ENCODE results near the gene CASP10. TPM values are rescaled to one million over a fixed set of nuclear protein-coding genes. Genes with fewer than 3 reads are reported as not detected.

CASP10 gene
- total RNA-seq, 2 experiments from 2014 or later = 18.3 to 22.6 TPM

GRCh38 chr2:201223089-201224073 is 40.4 kb downstream of the CASP10 start:
- ATAC-seq (peak; percentile 58), DNase-seq (peak; percentile 26)
- CTCF ChIA-PET = interaction anchor here (0.7 to 6.2 kb wide), 6 partner anchors 9 to 229 kb away, joined by 3 to 83 read pairs (median 3); partner anchors contain the start of gene CASP10
- no peak for TF ChIP-seq CTCF (IDR thresholded peaks at IDR 0.05)
- H3K27me3 Mint-ChIP-seq = no peaks in the 10 kb centered on the region
- H3K4me3 Mint-ChIP-seq = no peak overlapping the region
- H3K27ac Mint-ChIP-seq = peak overlapping the region; percentile 32
- POLR2A ChIA-PET = interaction anchor here (0.7 to 1.0 kb wide), 3 partner anchors 22 to 105 kb away, joined by 3 to 4 read pairs (median 3); partner anchors contain the start of gene CASP10
- H3K9me3 Mint-ChIP-seq = no peaks in the 10 kb centered on the region
- peaks cover 10% of the 10 kb centered on the region for H3K36me3 Mint-ChIP-seq (ENCODE audit: low read depth)
- intact Hi-C loops (cut with micrococcal nuclease) = no loop called here
- peaks cover 45% of the 10 kb centered on the region for H3K4me1 Mint-ChIP-seq (ENCODE audit: low read depth)

- ATAC-seq = no peak
- Mint-ChIP-seq H3K4me3 (peak overlapping the region; percentile 57), H3K36me3 (ENCODE audit: low read depth) (peaks cover 1% of the 10 kb centered on the region), H3K27me3 (no peaks in the 10 kb centered on the region), H3K27ac (peak overlapping the region; percentile 86), H3K4me1 (ENCODE audit: low read depth) (peaks cover 49% of the 10 kb centered on the region), H3K9me3 (no peaks in the 10 kb centered on the region)
- POLR2A ChIA-PET = interaction anchor here (1.1 kb wide), 1 partner anchor 111 kb away, joined by 3 read pairs; no protein-coding TSS in a partner anchor
- intact Hi-C loops (cut with micrococcal nuclease) = no loop called here
- DNase-seq = no peak
- CTCF ChIA-PET = interaction anchor here (1.1 to 4.3 kb wide), 4 partner anchors 9 to 327 kb away, joined by 3 to 43 read pairs (median 8); partner anchors contain the start of gene CASP10
- TF ChIP-seq CTCF (IDR thresholded peaks at IDR 0.05) = no peak
Measured at GRCh38 chr2:201228271-201228911, 45.5 kb downstream of the CASP10 start.

GRCh38 chr2:201228912-201229290 is 46.0 kb downstream of the CASP10 start:
- DNase-seq (peak; percentile 25), ATAC-seq (no peak)
- Mint-ChIP-seq H3K4me1 (ENCODE audit: low read depth) (peaks cover 46% of the 10 kb centered on the region), H3K27me3 (no peaks in the 10 kb centered on the region), H3K9me3 (no peaks in the 10 kb centered on the region), H3K27ac (peak overlapping the region; percentile 86), H3K36me3 (ENCODE audit: low read depth) (peaks cover 5% of the 10 kb centered on the region), H3K4me3 (peak overlapping the region; percentile 57)
- POLR2A ChIA-PET = interaction anchor here (0.9 to 1.8 kb wide), 2 partner anchors 43 to 46 kb away, joined by 3 to 9 read pairs; partner anchors contain the start of gene CASP10
- TF ChIP-seq CTCF (IDR thresholded peaks at IDR 0.05) = no peak
- CTCF ChIA-PET = interaction anchor here (1.1 to 4.3 kb wide), 5 partner anchors 9 to 327 kb away, joined by 3 to 43 read pairs (median 7); partner anchors contain the start of gene CASP10
- intact Hi-C loops (cut with micrococcal nuclease) = no loop called here

DNA sequence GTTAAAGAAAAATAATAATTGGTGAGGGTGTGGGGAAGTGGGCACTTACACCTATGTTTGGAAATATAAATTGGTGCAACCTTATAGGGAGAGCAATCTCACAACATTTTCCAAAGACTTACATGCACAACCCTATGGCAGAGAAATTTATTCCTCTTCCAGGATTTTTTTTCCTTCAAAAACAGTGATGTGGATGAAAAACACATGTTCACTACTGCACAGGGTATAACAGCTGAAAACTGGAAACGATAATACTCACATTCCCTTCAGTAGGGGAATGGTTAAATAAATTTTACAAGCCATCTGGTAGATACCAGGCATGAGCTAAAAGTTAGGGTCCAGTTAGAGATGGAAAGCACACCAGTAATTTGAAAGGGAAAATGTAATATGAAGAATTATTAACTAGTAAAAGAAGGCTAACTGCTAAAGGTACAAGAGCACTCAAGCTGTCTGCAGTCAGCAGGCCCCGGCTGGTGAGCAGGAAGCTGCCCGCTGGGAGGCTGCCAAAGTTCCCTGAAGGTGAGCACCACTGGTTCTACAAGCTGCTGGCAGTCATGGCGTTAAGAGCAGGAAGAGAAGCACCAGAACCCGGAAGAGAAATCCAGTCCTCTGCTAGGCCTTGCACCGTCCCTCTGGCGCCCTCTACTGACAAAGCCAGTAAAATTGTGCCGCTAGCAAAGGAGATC is 49.0 kb downstream of the CASP10 start:
- Mint-ChIP-seq H3K27ac (peak overlapping the region; percentile 88), H3K36me3 (ENCODE audit: low read depth) (peaks cover 23% of the 10 kb centered on the region), H3K4me3 (peak overlapping the region; percentile 91), H3K9me3 (no peaks in the 10 kb centered on the region), H3K4me1 (ENCODE audit: low read depth) (peaks cover 46% of the 10 kb centered on the region), H3K27me3 (no peaks in the 10 kb centered on the region)
- peak; percentile 95 for DNase-seq
- intact Hi-C loops (cut with micrococcal nuclease) = loop anchor here (1.0 to 5.0 kb wide), 3 partner anchors 49 to 330 kb away; partner anchors contain the start of genes CASP10 and HYCC2
- POLR2A ChIA-PET = interaction anchor here (0.6 to 3.3 kb wide), 17 partner anchors 12 to 420 kb away, joined by 3 to 46 read pairs (median 5); partner anchors contain the start of genes BZW1, CASP10, CASP8 and CLK1
- CTCF ChIA-PET = interaction anchor here (0.6 to 4.1 kb wide), 88 partner anchors 10 to 946 kb away, joined by 3 to 220 read pairs (median 5); partner anchors contain the start of genes ALS2, CASP10, CASP8 and CFLAR
- peak; percentile 93 for TF ChIP-seq CTCF (IDR thresholded peaks at IDR 0.05)
- ATAC-seq = peak; percentile 54
